Gastroesophageal sphincter (tissue), 3 donors: ENCODE measurements around the gene RAB38.

ENCODE experiments used
- CTCF ChIP-seq, 4 experiments: fragments of 200-600 bp in 2 of 4; fragments of 450-650 bp in 2 of 4; sonication (generic) in 1 of 4; IDR thresholded peaks; one replicate each; pipeline ENCODE4 v1.5.1; 2017 to 2019; ENCODE audit warnings: antibody characterized with exemption in 4 of 4, mild to moderate bottlenecking in 2 of 4, moderate library complexity in 2 of 4
- EP300 ChIP-seq: sonication (generic); formaldehyde crosslinking; IDR thresholded peaks from one replicate; pipeline ENCODE4 v1.6.1; 2017; ENCODE audit warnings: antibody characterized with exemption, mild to moderate bottlenecking

GRCh38 chr11:88169881-88170280, 5.4 kb downstream of the RAB38 start:
- TF ChIP-seq EP300, result no peak
- TF ChIP-seq CTCF (IDR thresholded peaks at IDR 0.05), result no peak
